Stomach (tissue), 4 donors: Measurements from ENCODE around the gene ARSI.

ENCODE experiments used
- CTCF ChIP-seq, 7 experiments: fragments of 450-650 bp in 4 of 7; fragments of 200-600 bp in 3 of 7; sonication (generic) in 3 of 7; IDR thresholded peaks; one replicate each; pipeline ENCODE4 v1.5.1; 2016 to 2019; ENCODE audit warnings: antibody characterized with exemption in 7 of 7, control low read depth in 2 of 7, mild to moderate bottlenecking in 1 of 7
- EP300 ChIP-seq: sonication (generic); formaldehyde crosslinking; IDR thresholded peaks from one replicate; pipeline ENCODE4 v1.6.1; 2017; ENCODE audit warnings: antibody characterized with exemption
- POLR2A ChIP-seq, 4 donors: fragments of 450-650 bp; IDR thresholded peaks; one replicate each; pipeline ENCODE4 v1.6.1; 2016; ENCODE audit warnings: antibody characterized with exemption in 4 of 4, control low read depth in 2 of 4, mild to moderate bottlenecking in 1 of 4, moderate library complexity in 1 of 4

- TF ChIP-seq CTCF (IDR thresholded peaks at IDR 0.05) (no peak), EP300 (no peak), POLR2A (IDR thresholded peaks at IDR 0.05) (no peak)
These were observed 46.9 kb downstream of the ARSI start for GRCh38 chr5:150255659-150256409.
